Skeletal muscle cell (primary cell): Measurements from ENCODE around the gene SAMD9L.

Experiments
- DNase-seq: peaks from one replicate; pipeline ENCODE4 v3.0.0-alpha.2; 2010; ENCODE audit warnings: low read depth
- H3K4me3 ChIP-seq: 2 replicates; pipeline ENCODE4 v1.5.1; 2011; ENCODE audit warnings: low read depth, mild to moderate bottlenecking, control low read depth, low read length, moderate library complexity

The SAMD9L gene

GRCh38 chr7:93092757-93093370 lies 55.3 kb downstream of the SAMD9L start:
- H3K4me3 ChIP-seq: no peak overlapping the region
- peak; percentile 2 for DNase-seq
